ENCODE data around the gene LY86.
"Not testable (repeated sequence)": the region's sequence is repeated elsewhere in the genome, so short reads cannot be mapped to it uniquely, and the experiment has no call there.

Gene LY86

DNA sequence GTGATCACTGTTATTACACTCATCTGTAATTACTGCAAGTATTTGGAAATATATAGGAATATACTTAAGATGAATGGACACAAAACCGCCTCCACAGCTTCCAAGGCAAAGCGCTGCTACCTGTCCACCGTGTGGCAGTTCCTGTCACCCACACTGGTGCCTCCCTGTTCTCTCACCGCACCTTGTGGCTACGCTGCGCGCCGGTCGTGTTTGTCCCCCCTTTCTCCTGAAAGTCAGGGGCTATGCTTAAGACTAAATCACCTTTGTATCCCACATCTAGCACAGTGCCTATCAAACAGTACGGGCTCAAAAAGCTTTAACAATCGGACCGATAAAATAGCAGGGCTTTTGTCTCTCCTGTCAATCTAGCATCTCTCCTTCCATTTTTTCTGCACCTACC, 23.0 kb downstream of the LY86 start:
- 88% methylated on average over 6 of the region's 12 CpGs for WGBS (ENCODE audit: insufficient coverage)
- Histone ChIP-seq H3K27me3 (replicated peaks in 2 of 5; ENCODE audit: control insufficient read depth in 4 of 5, insufficient read depth in 5 of 5, low read length in 4 of 5) (no peaks in the 10 kb centered on the region), H3K4me1 (ENCODE audit: control extremely low read depth in 1 of 4, control insufficient read depth in 4 of 4, insufficient read depth in 4 of 4, low read length in 3 of 4) (peaks cover 12 to 38% (median 20%) of the 10 kb centered on the region in 4 experiments), H3K36me3 (ENCODE audit: control insufficient read depth in 4 of 4, insufficient read depth in 4 of 4, low read length in 3 of 4) (no peaks in the 10 kb centered on the region), H3K4me3 (ENCODE audit: control insufficient read depth in 1 of 7, extremely low read depth in 1 of 7, insufficient read depth in 4 of 7, low read depth in 2 of 7, low read length in 6 of 7) (no peak overlapping the region), H3K27ac (ENCODE audit: insufficient read depth in 1 of 2, low read depth in 1 of 2, low read length in 2 of 2, poor library complexity in 1 of 2, severe bottlenecking in 2 of 2) (no peak overlapping the region), H3K9me3 (ENCODE audit: control extremely low read depth in 1 of 5, control insufficient read depth in 4 of 5, insufficient read depth in 2 of 5, low read depth in 1 of 5, low read length in 4 of 5) (peaks cover 0 to 3% (median 0%) of the 10 kb centered on the region in 5 experiments)
- no peak for DNase-seq
- POLR2A ChIA-PET: no interaction called here
- CTCF ChIA-PET: interaction anchor here (2.6 kb wide), 1 partner anchor 16 kb away, joined by 7 read pairs; no protein-coding TSS in a partner anchor

DNA sequence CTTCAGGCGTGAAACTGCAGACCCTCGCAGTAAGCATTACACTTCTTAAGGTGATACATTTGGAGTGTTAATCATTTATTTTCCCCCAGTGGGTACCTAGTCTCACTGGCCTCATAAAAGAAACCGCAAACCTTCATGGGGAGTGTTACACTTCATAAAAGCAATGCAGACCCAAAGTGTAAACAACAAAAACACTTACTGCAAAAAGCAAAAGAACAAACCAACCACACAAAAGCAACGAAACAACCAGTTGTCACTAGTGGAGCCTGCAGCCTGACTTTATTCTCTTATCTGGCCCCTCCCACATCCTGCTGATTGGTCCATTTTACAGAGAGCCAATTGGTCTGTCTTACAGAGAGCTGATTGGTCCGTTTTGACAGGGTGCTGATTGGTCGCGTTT, 23.8 kb downstream of the LY86 start:
- WGBS (ENCODE audit: insufficient coverage): 92% methylated on average over 4 of the region's 7 CpGs
- Histone ChIP-seq H3K4me3 (ENCODE audit: control insufficient read depth in 1 of 7, extremely low read depth in 1 of 7, insufficient read depth in 4 of 7, low read depth in 2 of 7, low read length in 6 of 7) (no peak overlapping the region), H3K4me1 (ENCODE audit: control extremely low read depth in 1 of 4, control insufficient read depth in 4 of 4, insufficient read depth in 4 of 4, low read length in 3 of 4) (peaks cover 12 to 38% (median 20%) of the 10 kb centered on the region in 4 experiments), H3K36me3 (ENCODE audit: control insufficient read depth in 4 of 4, insufficient read depth in 4 of 4, low read length in 3 of 4) (no peaks in the 10 kb centered on the region), H3K27ac (ENCODE audit: insufficient read depth in 1 of 2, low read depth in 1 of 2, low read length in 2 of 2, poor library complexity in 1 of 2, severe bottlenecking in 2 of 2) (no peak overlapping the region), H3K27me3 (replicated peaks in 2 of 5; ENCODE audit: control insufficient read depth in 4 of 5, insufficient read depth in 5 of 5, low read length in 4 of 5) (no peaks in the 10 kb centered on the region), H3K9me3 (ENCODE audit: control extremely low read depth in 1 of 5, control insufficient read depth in 4 of 5, insufficient read depth in 2 of 5, low read depth in 1 of 5, low read length in 4 of 5) (no peaks in the 10 kb centered on the region)
- DNase-seq: no peak
- CTCF ChIA-PET: interaction anchor here (2.6 kb wide), 1 partner anchor 15 kb away, joined by 7 read pairs; no protein-coding TSS in a partner anchor
- POLR2A ChIA-PET: no interaction called here

DNA sequence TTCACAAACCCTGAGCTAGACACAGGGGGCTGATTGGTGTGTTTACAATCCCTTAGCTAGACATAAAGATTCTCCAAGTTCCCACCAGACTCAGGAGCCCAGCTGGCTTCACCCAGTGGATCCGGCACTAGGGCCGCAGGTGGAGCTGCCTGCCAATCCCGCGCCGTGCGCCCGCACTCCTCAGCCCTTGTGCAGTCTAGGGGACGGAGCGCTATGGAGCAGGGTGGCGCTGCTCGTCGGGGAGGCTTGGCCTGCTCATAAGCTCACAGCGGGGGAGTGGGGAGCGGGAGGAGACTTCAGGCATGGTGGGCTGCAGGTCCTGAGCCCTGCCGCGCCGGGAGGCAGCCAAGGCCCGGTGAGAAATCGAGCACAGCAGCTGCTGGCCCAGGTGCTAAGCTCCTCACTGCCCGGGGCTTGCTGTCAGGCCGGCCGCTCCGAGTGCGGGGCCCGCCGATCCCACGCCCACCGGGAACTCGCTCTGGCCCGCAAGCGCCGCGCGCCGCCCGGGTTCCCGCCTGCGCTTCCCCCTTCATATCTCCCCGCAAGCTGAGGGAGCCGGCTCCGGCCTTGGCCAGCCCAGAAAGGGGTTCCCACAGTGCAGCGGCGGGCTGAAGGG, 24.7 kb downstream of the LY86 start:
- H3K27ac ChIP-seq (ENCODE audit: insufficient read depth in 1 of 2, low read depth in 1 of 2, low read length in 2 of 2, poor library complexity in 1 of 2, severe bottlenecking in 2 of 2); H3K9me3 ChIP-seq (ENCODE audit: control extremely low read depth in 1 of 5, control insufficient read depth in 4 of 5, insufficient read depth in 2 of 5, low read depth in 1 of 5, low read length in 4 of 5); DNase-seq; H3K36me3 ChIP-seq (ENCODE audit: control insufficient read depth in 4 of 4, insufficient read depth in 4 of 4, low read length in 3 of 4); POLR2A ChIA-PET; H3K4me3 ChIP-seq (ENCODE audit: control insufficient read depth in 1 of 7, extremely low read depth in 1 of 7, insufficient read depth in 4 of 7, low read depth in 2 of 7, low read length in 6 of 7); H3K27me3 ChIP-seq (replicated peaks in 2 of 5; ENCODE audit: control insufficient read depth in 4 of 5, insufficient read depth in 5 of 5, low read length in 4 of 5): not testable (repeated sequence)
- WGBS (ENCODE audit: insufficient coverage): 98% methylated on average over 26 of the region's 43 CpGs
- CTCF ChIA-PET: interaction anchor here (0.7 to 2.6 kb wide), 3 partner anchors 10 to 16 kb away, joined by 3 to 7 read pairs (median 3); no protein-coding TSS in a partner anchor
- peaks cover 12 to 38% (median 20%) of the 10 kb centered on the region in 4 experiments for H3K4me1 ChIP-seq (ENCODE audit: control extremely low read depth in 1 of 4, control insufficient read depth in 4 of 4, insufficient read depth in 4 of 4, low read length in 3 of 4)

GRCh38 chr6:6614096-6614982, 25.8 kb downstream of the LY86 start:
- Histone ChIP-seq H3K9me3 (ENCODE audit: control extremely low read depth in 1 of 5, control insufficient read depth in 4 of 5, insufficient read depth in 2 of 5, low read depth in 1 of 5, low read length in 4 of 5) (no peaks in the 10 kb centered on the region), H3K36me3 (ENCODE audit: control insufficient read depth in 4 of 4, insufficient read depth in 4 of 4, low read length in 3 of 4) (no peaks in the 10 kb centered on the region), H3K4me3 (ENCODE audit: control insufficient read depth in 1 of 7, extremely low read depth in 1 of 7, insufficient read depth in 4 of 7, low read depth in 2 of 7, low read length in 6 of 7) (no peak overlapping the region), H3K4me1 (ENCODE audit: control extremely low read depth in 1 of 4, control insufficient read depth in 4 of 4, insufficient read depth in 4 of 4, low read length in 3 of 4) (peaks cover 18 to 37% (median 25%) of the 10 kb centered on the region in 4 experiments), H3K27ac (ENCODE audit: insufficient read depth in 1 of 2, low read depth in 1 of 2, low read length in 2 of 2, poor library complexity in 1 of 2, severe bottlenecking in 2 of 2) (no peak overlapping the region), H3K27me3 (replicated peaks in 2 of 5; ENCODE audit: control insufficient read depth in 4 of 5, insufficient read depth in 5 of 5, low read length in 4 of 5) (no peaks in the 10 kb centered on the region)
- no peak for DNase-seq
- POLR2A ChIA-PET: no interaction called here
- 95% methylated on average over 22 of the region's 27 CpGs for WGBS (ENCODE audit: insufficient coverage)
- CTCF ChIA-PET: no interaction called here

DNA sequence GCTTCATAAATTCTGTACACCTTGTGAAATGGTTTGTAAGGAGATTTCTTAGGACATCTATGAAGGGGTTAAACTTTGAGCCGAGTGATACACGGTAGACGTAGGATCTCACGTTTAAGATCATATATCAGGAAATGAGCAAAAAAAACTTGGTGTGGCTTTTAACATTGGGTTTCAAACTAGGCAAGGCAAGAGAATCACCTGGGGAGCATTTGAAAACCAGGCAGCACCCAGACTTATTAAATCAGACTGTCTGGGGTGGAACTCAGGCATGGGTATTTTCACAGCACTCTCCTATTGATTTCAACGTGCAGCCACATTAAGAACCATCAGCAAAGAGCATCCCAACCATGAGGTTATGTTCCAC, 26.4 kb downstream of the LY86 start:
- POLR2A ChIA-PET: no interaction called here
- no peaks in the 10 kb centered on the region for H3K36me3 ChIP-seq (ENCODE audit: control insufficient read depth in 4 of 4, insufficient read depth in 4 of 4, low read length in 3 of 4)
- no peak for DNase-seq
- no peaks in the 10 kb centered on the region for H3K27me3 ChIP-seq (replicated peaks in 2 of 5; ENCODE audit: control insufficient read depth in 4 of 5, insufficient read depth in 5 of 5, low read length in 4 of 5)
- CTCF ChIA-PET: no interaction called here
- H3K9me3 ChIP-seq (ENCODE audit: control extremely low read depth in 1 of 5, control insufficient read depth in 4 of 5, insufficient read depth in 2 of 5, low read depth in 1 of 5, low read length in 4 of 5): no peaks in the 10 kb centered on the region
- no peak overlapping the region for H3K4me3 ChIP-seq (ENCODE audit: control insufficient read depth in 1 of 7, extremely low read depth in 1 of 7, insufficient read depth in 4 of 7, low read depth in 2 of 7, low read length in 6 of 7)
- H3K27ac ChIP-seq (ENCODE audit: insufficient read depth in 1 of 2, low read depth in 1 of 2, low read length in 2 of 2, poor library complexity in 1 of 2, severe bottlenecking in 2 of 2): no peak overlapping the region
- H3K4me1 ChIP-seq (ENCODE audit: control extremely low read depth in 1 of 4, control insufficient read depth in 4 of 4, insufficient read depth in 4 of 4, low read length in 3 of 4): peaks cover 18 to 37% (median 25%) of the 10 kb centered on the region in 4 experiments
- WGBS (ENCODE audit: insufficient coverage): 100% methylated on average over 1 of the region's 5 CpGs

DNA sequence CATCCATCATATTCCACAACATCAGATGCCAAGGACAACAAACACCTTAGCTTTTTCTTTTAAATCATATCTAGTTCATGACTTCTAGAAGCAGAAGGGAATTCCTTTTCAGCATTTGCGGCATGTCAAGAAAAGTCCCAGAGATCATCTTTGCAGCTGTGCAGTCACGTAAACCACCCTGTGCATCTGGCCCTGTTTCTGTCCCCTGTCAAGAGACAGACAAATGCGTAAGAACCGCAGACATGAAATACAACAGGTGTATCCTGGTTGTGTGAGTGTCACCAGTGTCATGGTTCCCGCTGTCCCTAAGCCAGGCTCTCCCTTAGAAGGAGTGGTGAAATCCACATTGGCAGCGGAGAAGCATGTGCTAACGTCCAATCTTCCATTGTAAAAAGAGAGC, 28.1 kb downstream of the LY86 start:
- Histone ChIP-seq H3K36me3 (ENCODE audit: control insufficient read depth in 4 of 4, insufficient read depth in 4 of 4, low read length in 3 of 4) (no peaks in the 10 kb centered on the region), H3K4me3 (ENCODE audit: control insufficient read depth in 1 of 7, extremely low read depth in 1 of 7, insufficient read depth in 4 of 7, low read depth in 2 of 7, low read length in 6 of 7) (no peak overlapping the region), H3K4me1 (ENCODE audit: control extremely low read depth in 1 of 4, control insufficient read depth in 4 of 4, insufficient read depth in 4 of 4, low read length in 3 of 4) (peaks cover 5 to 27% (median 15%) of the 10 kb centered on the region in 4 experiments), H3K9me3 (ENCODE audit: control extremely low read depth in 1 of 5, control insufficient read depth in 4 of 5, insufficient read depth in 2 of 5, low read depth in 1 of 5, low read length in 4 of 5) (no peaks in the 10 kb centered on the region), H3K27ac (ENCODE audit: insufficient read depth in 1 of 2, low read depth in 1 of 2, low read length in 2 of 2, poor library complexity in 1 of 2, severe bottlenecking in 2 of 2) (no peak overlapping the region), H3K27me3 (replicated peaks in 2 of 5; ENCODE audit: control insufficient read depth in 4 of 5, insufficient read depth in 5 of 5, low read length in 4 of 5) (no peaks in the 10 kb centered on the region)
- ChIA-PET CTCF (no interaction called here), POLR2A (no interaction called here)
- 98% methylated on average over 7 of the region's 7 CpGs for WGBS (ENCODE audit: insufficient coverage)
- peak in 1 of 3 donors; percentile 30 for DNase-seq

Measured in common myeloid progenitor, CD34-positive (primary cell).